ENCODE measurements around the gene TAF15.

- TF ChIP-seq CTCF (IDR thresholded peaks at IDR 0.05) (no peak), POLR2A (IDR thresholded peaks at IDR 0.05) (no peak)
Measured at GRCh38 chr17:35768797-35769196, 40.5 kb upstream of the TAF15 start.

Measured in Peyer's patch (tissue), 4 donors.